Right lung (tissue), 5 donors: ENCODE results near the gene CEP63. TPM values are rescaled to one million over a fixed set of nuclear protein-coding genes. Genes with fewer than 3 reads are reported as not detected.

Experiments
- DNase-seq, 2 donors: peaks; one replicate each; pipeline ENCODE4 v3.0.0-alpha.2; 2013
- polyA plus RNA-seq, 5 donors: library from polyadenylated mRNA; unstranded; fragments of 120-200 nt; gene quantifications; one replicate each; pipeline versions ENCODE4 v1.2.1 to v1.2.3, GENCODE V29; 2013; ENCODE audit warnings: inconsistent platforms in 1 of 5, low replicate concordance in 1 of 5; ENCODE audit not compliant: insufficient read length in 5 of 5, insufficient read depth in 1 of 5

CEP63 gene
- polyA plus RNA-seq, 5 donors = 24.6 to 41.3 (median 33.0) TPM

DNA sequence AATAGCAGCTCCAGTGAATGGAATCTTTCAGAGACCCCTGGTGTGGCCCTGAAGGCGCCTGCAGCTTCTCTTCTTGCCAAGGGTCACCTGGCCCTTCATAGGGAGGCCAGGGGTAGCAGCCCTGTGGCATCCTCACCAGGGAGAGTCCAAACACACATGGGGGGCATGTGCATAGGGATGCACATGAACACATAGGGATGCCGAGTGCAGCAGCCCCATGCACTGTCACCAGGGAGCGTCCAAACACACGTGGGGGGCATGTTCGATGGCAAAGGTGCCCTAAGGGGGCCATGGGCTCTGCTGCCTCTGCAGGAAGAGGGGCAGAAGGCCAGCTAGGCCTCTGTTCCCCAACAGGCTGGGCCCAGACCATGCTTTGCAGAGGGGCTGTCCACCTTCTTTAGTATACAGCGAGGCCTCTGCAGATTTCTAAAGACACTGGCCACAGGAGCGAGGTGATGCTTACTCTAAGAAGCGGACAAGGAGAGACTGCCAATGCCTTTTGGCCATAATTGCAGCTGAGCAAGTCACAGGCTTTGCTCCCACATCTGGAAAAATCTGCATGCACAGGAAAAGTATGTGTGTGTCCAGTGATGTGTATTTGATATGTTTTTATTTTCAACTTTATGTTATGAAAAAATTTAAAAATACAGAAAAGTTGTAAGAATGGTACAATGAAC is 21.0 kb upstream of the CEP63 start:
- no peak for DNase-seq

DNA sequence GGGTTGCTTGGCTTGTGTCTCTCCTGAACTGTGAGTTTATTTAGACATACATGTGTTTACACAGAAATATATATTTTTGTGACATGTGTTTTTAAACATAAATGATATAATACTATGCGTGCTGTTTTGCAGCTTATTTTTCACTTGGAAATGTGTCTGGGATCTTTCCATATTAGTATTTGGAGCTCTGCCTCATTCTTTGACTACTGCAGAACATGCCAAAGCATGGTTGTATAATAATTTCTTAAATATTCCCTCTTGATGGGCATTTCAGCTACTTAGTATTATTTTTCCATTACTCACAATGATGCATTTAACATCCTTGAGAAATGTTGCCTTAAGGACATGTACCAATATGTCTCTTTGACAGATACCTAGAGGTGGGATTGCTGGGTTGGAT is 19.5 kb upstream of the CEP63 start:
- DNase-seq = no peak

DNA sequence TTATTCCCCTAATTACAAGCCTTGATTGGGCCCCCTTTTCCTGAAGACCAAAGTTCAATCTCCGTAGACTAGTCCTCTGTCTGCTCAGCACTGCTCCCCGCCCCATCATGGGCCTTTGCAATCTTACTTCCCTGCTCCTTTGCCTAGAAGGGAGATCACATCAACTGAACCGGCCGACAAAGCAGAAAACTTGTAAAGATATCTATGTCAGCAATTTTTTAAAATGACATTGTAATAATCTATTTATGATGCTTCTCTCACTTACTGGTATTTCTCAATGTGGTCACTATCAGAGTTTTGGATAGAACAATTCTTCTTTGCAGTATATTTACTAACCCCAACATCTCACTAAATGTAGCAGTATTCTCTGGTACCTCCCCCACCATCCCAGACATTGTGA is 17.3 kb upstream of the CEP63 start:
- no peak for DNase-seq

DNA sequence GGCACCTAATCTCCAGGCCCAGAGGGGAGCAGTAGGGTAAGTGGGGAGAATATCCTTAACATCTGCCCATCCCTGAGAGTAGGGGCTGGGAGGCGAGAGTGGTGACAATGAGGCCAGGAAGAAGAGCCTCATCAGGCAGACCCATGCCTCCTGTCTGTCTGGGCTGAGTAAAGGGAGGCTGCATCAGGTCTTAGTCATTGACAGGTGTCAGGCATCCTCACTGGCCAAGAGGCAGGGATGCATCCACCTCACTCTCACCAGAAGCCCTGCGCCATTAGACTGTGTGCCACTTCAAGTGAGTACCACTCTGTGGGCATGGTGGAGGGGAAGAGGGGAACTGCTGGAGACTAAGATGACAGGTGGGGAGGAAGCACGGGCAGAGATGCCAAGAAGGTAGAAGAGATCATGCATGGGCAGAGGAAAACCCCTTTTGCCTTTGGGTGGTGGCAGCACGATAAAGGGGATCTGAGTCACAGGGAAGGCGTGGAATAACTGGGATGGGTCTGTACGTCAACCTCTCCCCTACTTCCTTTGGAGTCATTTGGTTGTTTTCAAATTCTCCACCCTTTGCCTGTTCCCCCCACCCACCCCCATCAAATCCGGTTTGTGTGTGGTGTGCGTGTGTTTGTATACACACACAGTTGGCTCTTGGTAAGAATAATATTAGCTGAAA is 14.2 kb upstream of the CEP63 start:
- DNase-seq = no peak

DNA sequence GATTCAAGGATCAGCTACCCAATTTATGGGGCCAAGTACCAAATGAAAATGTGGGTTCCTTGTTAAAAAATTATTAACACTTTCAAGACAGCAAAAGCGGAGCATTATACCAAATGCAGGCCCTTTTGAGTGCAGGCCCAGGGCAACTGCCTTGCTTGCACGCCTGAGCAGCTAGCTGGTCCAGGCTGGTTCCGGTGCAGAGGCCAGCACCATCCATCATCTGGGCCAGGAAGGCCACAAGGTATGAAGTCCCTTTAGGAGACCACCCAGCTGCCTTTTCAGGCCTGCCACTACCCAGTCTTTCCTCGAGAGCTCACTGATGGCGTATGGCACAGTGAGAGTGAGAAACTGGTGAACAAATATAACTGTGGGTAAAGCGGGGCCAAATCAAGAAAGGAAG is 13.0 kb upstream of the CEP63 start:
- DNase-seq = no peak

DNA sequence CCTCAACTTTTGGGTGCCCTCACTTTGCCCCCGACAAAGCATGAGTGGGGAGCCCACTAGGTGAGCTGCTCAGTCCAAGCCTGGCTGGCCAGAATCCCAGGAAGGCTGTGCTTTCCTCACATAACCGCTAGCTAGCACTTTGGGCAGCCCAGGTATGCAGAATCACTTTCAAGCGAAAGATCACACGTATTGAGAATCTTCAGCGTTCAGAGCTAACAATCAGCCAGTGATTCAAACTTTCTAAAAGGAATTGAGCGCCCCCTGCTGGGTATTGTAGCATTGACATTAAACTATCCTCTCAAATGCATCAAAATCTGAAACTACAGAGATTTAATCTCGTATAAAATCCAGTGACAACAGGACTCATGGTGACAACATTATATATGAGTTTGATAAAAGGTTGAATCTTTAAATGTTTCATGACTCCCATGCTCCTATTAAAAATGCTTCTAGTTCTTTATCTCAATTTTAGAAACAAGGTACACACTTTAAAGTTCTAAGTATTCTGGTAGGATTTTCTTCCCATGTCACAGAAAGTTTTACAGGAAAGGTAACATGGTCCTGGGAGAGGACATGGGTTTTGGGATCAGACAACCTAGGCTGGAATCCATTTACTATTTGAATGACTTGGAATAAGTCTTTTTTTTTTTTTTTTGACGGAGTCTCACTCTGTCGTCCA is 11.8 kb upstream of the CEP63 start:
- peak in 1 of 2 donors; percentile 74 for DNase-seq

DNA sequence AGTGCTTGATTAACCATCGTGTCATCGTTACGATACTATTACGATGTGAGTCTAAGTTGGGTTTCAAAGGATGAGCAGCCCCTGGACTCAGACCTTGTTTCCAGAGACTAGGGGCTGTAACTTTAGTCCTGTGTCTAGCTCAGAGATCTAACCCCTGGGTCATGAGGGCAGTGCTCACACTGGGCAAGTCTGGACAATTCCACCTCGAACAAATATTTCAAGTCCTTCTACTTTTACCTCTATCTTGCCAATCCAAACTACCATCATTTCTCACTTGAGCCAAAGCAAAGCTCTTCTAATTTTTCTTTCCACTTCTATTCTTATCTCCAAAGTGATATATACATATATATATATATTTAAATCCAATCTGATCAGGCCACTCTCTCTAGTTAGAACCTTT is 10.9 kb upstream of the CEP63 start:
- no peak for DNase-seq

DNA sequence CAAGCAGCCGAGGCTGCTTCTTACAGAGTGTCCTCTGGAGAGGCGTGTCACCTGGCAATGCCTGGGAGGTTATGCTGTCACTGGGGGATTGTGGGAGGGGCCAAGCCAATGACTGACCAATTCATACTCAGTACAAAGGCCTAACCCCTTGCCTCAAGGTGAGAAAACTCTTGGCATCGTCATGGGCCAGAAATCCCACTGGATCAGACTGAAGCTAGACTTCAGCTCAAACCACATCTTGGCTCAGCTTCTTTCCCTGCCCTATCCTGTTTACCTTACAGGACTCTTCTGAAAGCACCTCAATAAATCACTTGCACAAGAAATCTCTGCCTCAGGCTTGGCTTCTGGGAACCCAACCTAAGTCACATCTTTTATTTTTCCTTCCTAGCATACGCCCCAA is 9.6 kb upstream of the CEP63 start:
- no peak for DNase-seq

DNA sequence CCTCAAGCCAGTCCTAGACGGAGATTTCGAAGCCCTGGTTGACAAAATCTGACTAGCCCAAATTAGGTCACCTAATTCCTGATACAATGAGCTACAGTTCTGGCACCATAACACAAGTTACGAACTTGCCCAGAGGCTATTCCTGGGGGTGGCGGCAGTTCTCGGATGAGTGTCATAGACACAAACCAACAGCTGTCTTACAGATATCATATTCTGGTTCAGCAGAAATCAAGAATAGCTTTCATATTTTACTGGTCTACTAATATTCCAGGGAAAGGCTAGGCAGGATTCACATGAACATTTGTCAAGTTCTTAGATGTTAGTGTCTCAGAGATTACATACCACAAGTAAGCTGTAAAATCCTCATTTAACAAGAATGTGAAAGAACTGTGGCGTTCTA is 8.9 kb upstream of the CEP63 start:
- no peak for DNase-seq

DNA sequence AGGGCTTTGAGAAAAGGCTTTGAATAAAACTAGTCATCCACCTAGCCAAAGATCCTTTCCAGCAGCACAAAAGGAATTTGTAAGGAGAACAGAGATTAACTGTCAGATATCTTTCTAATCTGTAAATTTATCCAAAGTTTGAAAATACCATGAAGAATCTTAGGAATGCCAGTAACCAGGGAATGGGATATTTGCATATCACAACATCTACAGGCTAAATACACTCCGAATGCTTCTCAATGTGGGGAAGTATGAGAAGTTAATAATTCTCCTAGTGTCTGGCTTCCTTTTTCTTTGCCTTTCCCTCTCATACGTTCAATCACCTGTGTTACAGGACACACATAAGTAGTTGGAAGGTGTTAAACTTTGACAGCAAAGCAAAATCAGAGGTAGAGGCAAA is 7.9 kb upstream of the CEP63 start:
- no peak for DNase-seq

DNA sequence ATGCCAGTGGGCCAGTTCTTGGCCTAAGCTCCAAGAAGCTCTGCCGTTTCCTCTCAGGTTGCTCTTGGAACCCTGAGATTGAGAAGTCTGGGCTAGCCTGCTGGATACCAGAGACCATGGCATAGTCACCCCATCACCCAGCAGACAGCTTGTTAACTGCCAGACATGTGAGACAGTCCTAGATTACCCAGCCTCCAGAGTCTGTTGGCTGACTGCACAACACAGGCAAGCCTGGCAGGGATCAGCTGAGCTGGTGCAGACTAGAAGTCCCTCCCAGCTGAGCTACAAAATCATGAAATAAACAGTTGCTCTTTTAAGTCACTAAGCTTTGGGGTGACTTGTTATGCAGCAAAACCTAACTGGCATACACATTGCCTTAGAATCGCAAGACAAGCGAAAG is 5.3 kb upstream of the CEP63 start:
- DNase-seq = no peak

DNA sequence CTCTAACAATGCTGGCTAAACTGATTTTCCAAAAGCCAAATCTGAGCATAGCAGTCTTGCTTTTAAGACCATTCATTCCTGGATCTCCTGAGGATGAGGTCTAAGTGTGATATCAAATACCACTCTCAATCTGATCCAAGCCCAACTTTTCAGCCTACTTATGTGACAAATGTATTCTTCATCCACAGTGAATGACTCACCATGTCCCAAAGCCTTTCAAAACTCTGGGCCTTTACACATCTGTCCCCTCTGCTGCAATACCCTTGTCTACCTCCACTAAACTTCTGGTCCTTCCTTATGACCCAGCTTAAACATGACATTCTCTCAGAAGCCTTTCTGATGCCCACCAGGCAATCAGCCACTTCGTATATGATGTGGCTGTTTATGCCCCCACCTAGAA is 4.7 kb upstream of the CEP63 start:
- DNase-seq = no peak

DNA sequence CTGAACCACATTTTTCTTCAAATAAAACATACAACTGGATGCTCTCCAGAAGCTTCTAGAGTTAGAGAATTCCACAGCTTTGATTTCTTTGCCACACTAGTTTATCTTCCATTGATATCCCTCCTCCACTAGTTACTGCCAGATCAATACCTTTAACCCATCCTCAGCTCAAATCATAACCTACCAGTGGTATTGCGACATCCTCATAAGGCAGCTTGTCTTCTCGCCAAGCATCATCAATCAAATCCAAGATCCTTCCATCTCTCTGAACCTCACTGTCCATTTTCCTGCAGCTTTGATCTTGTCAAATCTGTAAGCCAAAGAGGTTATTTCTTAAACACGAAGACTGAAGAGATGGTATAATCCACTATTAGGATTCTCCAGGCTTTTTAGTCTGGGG is 3.2 kb upstream of the CEP63 start:
- DNase-seq = no peak

DNA sequence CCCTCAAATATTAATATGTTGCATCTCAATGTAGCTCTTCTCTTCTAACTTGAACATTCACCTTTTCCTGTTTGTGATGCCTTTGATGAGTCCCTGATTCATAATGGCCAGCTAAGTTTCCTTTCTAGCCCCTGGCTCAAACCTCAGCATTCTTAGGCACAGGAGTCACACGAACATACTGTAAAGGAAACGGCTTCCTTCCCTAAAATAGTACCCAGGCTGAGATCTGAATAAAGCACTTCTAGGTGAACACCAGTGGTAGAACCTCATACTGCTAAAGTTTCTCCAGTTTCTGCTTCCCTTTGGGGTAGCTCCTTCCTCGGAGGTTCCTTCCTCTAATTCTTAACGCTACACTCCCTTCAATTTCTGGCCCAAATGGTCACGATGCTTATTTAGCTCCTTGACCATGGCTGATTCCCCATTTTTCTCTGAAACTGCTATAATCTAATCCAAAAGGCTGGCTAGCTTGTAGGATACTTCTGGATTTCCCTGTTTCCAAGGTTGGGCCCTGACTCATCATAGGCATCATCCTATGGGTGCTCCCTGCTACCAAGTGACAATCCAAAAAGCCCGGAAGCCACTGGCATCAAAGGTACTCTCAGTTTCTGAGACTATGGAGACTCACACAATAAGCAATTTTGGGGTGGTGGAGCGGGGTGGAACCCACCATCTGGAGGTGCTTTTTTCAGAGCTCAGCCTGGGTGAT is 2.5 kb upstream of the CEP63 start:
- DNase-seq = no peak

DNA sequence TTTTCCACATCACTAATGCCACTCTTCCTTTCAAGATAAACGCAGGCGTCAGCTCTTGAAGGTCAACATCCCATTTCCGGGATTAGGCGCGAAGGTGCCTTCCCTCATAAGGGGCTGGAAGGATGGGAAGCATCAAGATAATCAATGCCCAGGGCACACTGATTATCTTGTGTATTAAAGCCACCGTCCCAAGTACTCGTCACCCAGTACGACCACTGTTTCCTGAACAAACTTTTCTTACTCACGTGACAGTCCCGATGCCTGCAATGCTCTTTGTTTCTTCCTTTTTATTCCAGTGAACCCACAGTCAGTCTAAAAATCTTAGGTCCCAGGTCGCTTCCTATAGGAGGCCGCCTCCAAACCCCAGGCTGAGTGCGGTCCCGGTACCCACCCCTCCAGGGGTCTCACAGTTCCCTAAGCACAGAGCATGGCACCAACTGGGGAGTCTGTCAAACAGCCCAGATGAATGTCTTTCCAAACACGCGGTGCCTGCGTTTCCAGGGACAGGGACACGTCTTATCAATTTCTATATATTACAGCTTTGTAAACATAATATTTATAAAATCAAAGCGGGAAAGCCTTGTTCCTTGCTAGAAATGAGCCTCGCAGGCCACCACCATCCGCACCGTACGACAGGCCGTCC is 661 bp upstream of the CEP63 start:
- peak in 1 of 2 donors; percentile 32 for DNase-seq

DNA sequence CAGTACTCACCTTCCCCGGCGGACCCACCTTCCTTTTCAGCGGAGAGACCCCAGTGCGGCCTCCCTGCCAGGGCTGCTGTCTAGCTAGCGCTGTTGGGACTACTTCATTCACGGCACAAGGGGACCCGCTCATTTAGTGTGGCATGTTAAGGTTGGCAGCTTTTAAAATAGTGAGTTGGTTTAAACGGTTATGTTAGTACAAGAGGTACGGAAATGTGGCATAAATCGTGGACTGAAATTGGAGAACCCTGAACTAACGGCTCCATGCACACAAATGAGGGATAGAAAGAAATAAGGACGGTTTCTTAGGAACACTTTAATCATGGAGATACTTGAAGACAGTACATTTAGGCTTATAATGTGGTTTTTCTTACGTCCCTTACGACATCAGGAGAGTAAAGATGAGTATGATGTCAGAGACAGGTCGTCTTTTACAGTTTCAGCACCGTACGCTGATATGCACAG is 752 bp downstream of the CEP63 start:
- peak in 1 of 2 donors; percentile 38 for DNase-seq

DNA sequence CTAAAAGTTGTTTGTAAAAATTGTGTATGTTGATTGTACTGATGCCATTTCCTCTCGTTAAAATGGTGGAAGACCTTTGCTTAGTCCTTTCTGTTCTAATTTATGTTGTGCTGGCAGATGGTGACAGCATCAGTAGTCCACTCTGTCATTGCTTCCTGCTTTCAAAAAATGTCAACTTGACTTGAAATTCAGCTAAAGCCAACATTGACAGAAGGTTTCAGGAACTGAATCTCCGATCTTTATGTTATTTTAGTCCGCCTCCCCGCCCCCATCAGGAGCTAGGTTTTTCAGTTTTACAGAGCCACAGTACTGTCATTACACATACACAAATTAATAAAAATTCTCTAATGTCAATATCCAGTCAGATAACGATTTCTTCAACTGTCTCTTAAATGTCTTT is 1.5 kb downstream of the CEP63 start:
- DNase-seq = no peak

DNA sequence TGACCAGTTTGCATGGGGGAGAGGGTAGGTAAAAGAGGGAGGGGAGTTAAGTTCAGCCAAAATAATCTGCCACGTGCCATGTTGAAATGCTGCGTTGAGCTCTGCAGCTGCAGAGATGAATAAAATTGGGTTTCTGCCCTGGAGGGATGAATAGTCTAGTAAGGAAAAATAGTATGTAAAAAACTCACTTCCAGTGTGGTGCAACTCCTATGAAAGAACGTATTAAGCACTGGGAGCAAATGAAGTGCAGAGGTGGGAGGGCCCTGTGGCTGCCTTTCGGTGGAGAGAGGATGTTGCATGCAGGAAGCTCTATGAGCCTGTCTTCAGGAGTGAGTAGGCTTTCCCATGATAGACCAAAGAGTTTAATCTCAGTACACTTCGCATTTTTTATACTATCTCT is 8.6 kb downstream of the CEP63 start:
- DNase-seq = no peak

DNA sequence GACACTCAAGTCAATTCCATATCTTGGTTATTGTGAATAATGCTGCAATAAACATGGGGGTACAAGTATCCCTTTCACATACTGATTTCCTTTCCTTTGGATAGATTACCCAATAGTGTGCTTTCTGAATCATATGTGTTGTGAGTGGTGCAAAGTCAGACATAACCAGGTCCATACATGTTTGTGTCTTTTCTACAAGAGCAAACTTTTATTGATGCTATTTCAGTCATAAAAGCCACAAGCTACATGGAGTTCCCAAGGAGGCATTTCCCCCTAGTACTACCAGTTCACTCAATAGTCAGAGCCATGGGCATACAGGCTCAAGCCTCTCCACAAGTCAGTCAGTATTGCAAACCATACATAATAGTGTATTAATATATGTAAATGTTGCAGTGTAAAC is 10.1 kb downstream of the CEP63 start:
- DNase-seq = no peak

DNA sequence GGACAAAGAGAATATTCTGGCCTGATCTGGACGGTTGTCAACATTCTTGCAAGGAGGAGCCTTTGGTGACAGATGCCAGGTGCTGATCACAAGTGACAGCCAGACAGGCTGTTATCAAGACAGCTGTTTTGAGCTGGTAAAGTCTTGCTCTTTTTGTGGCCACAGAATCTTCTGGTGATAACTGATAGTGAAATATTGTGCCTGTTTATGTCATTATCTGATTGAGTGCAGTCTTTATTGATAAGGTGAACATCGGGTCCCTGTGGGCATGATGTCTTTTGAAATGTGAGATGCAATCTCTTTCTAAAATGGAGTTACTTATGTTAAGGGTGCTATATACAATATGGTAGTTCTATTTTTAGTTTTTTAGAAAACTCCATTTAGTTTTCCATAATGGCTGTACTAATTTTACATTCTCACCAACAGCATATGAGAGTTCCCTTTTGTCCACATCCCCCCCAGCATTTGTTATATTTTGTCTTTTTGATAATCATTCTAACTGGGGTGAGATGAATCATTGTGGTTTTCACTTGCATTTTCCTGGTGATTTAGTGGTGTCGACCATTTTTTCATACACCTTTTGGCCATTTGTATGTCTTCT is 10.7 kb downstream of the CEP63 start:
- DNase-seq = no peak

DNA sequence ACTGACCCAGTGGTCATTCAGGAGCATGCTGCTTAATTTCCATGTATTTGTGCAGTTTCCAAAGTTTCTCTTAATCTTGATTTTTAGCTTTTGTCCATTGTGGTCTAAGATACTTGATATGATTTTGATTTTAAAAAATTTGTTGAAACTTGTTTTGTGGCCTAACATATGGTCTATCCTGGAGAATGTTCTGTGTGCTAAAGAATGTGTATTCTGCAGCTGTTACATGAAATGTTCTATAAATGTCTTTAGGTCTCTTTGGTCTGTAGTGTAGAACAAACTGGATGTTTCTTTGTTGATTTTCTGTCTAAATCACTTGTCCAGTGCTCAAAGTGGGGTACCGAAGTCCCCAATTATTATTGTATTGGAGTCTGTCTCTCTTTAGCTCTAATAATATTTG is 17.4 kb downstream of the CEP63 start:
- DNase-seq = no peak

DNA sequence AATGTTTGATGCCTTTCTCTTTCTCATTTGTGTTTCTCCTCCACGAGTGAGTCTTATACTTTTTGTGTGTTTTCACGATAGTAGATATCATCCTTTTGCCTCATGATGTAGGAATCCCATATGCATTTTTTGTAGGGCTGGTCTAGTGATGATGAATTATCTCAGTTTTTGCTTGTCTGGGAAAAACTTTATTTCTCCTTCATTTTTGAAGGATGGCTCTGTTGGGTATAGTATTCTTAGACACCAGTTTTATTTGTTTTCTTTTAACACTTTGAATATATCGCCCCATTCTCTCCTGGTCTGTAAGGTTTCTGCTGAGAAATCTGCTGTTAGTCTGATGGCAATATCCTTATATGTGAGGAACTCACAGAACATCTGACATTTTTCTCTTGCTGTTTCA is 18.3 kb downstream of the CEP63 start:
- DNase-seq = no peak
